Osteoblast (primary cell): ENCODE results near the gene LSMEM2. TPM values are rescaled to one million over a fixed set of nuclear protein-coding genes. Genes with fewer than 3 reads are reported as not detected.
"Not testable (repeated sequence)": the region's sequence is repeated elsewhere in the genome, so short reads cannot be mapped to it uniquely, and the experiment has no call there.

Experiments
- DNase-seq: peaks from one replicate; pipeline ENCODE4 v3.0.0; 2011; ENCODE audit warnings: low spot score, mixed read lengths; ENCODE audit not compliant: insufficient read length; ENCODE audit errors: missing footprints
- H2AFZ ChIP-seq: 2 replicates; pipeline ENCODE4 v1.6.0; 2011; ENCODE audit warnings: mild to moderate bottlenecking, low read length
- H3K27ac ChIP-seq: 2 replicates; pipeline ENCODE4 v1.5.1; 2011; ENCODE audit warnings: mild to moderate bottlenecking, low read depth, low read length, moderate library complexity
- H3K27me3 ChIP-seq: 2 replicates; pipeline ENCODE4 v1.6.0; 2012; ENCODE audit warnings: mild to moderate bottlenecking, control low read depth, inconsistent platforms, low read length, moderate library complexity; ENCODE audit not compliant: insufficient read depth
- H3K36me3 ChIP-seq: 2 replicates; pipeline ENCODE4 v1.5.1; 2011; ENCODE audit warnings: mild to moderate bottlenecking, low read length, control low read depth, moderate library complexity; ENCODE audit not compliant: insufficient read depth
- H3K4me1 ChIP-seq: 2 replicates; pipeline ENCODE4 v1.5.1; 2011; ENCODE audit warnings: mild to moderate bottlenecking, low read length, control low read depth, moderate library complexity; ENCODE audit not compliant: insufficient read depth
- H3K4me2 ChIP-seq: 2 replicates; pipeline ENCODE4 v1.6.0; 2011; ENCODE audit warnings: mild to moderate bottlenecking, low read length; ENCODE audit not compliant: insufficient read depth
- H3K4me3 ChIP-seq: fragments of 200-600 bp; sonication (generic); 3 replicates; pipeline ENCODE4 v1.5.1; 2012; ENCODE audit warnings: mild to moderate bottlenecking, low read length, inconsistent platforms; ENCODE audit not compliant: insufficient read depth
- H3K79me2 ChIP-seq: 2 replicates; pipeline ENCODE4 v1.6.0; 2012; ENCODE audit warnings: mild to moderate bottlenecking, low read length, control low read depth, inconsistent platforms; ENCODE audit not compliant: insufficient read depth
- H3K9me3 ChIP-seq: 2 replicates; pipeline ENCODE4 v1.5.1; 2011; ENCODE audit warnings: low read depth, low read length, control low read depth
- H4K20me1 ChIP-seq: 2 replicates; pipeline ENCODE4 v1.6.0; 2012; ENCODE audit warnings: mild to moderate bottlenecking, low read length, control low read depth; ENCODE audit not compliant: insufficient read depth
- CTCF ChIP-seq: IDR thresholded peaks from 2 replicates; pipeline ENCODE4 v1.5.1; 2011; ENCODE audit warnings: mild to moderate bottlenecking, low read depth, low read length, moderate library complexity; ENCODE audit errors: extremely low read depth
- total RNA-seq: library from RNA; depleted of rRNA; stranded (reverse); fragments of >200 nt; gene quantifications from 2 replicates; pipeline ENCODE4 v1.2.3, GENCODE V29; 2012

LSMEM2 gene
- total RNA-seq, 1 donor, result not detected

- Histone ChIP-seq H3K4me3 (no peak overlapping the region), H3K79me2 (peaks cover 33% of the 10 kb centered on the region), H3K9me3 (no peaks in the 10 kb centered on the region), H3K36me3 (peaks cover 45% of the 10 kb centered on the region), H4K20me1 (peaks cover 23% of the 10 kb centered on the region), H3K4me1 (peaks cover 29% of the 10 kb centered on the region), H3K27me3 (no peaks in the 10 kb centered on the region), H3K4me2 (peak overlapping the region; percentile 85), H3K27ac (peak overlapping the region; percentile 65), H2AFZ (no peak overlapping the region)
- DNase-seq, result peak; percentile 88
- TF ChIP-seq CTCF, result no peak
Observed at GRCh38 chr3:50259432-50260026, 19.4 kb upstream of the LSMEM2 start.

GRCh38 chr3:50260027-50260941, 18.6 kb upstream of the LSMEM2 start:
- no peaks in the 10 kb centered on the region for H3K9me3 ChIP-seq
- H3K4me3 ChIP-seq, result peak overlapping the region; percentile 66
- peak overlapping the region; percentile 85 for H3K4me2 ChIP-seq
- peaks cover 39% of the 10 kb centered on the region for H3K36me3 ChIP-seq
- peaks cover 25% of the 10 kb centered on the region for H3K79me2 ChIP-seq
- no peaks in the 10 kb centered on the region for H3K27me3 ChIP-seq
- peaks cover 29% of the 10 kb centered on the region for H3K4me1 ChIP-seq
- H2AFZ ChIP-seq, result no peak overlapping the region
- peak; percentile 100 for DNase-seq
- peaks cover 16% of the 10 kb centered on the region for H4K20me1 ChIP-seq
- peak; percentile 75 for TF ChIP-seq CTCF
- H3K27ac ChIP-seq, result peak overlapping the region; percentile 65

- Histone ChIP-seq H3K4me2 (peak overlapping the region; percentile 85), H4K20me1 (peaks cover 13% of the 10 kb centered on the region), H3K9me3 (no peaks in the 10 kb centered on the region), H3K27me3 (no peaks in the 10 kb centered on the region), H3K27ac (peak overlapping the region; percentile 65), H3K36me3 (peaks cover 35% of the 10 kb centered on the region), H2AFZ (no peak overlapping the region), H3K79me2 (peaks cover 21% of the 10 kb centered on the region), H3K4me3 (peak overlapping the region; percentile 66), H3K4me1 (peaks cover 30% of the 10 kb centered on the region)
- DNase-seq, result peak; percentile 88
- TF ChIP-seq CTCF, result no peak
Observed at GRCh38 chr3:50260942-50261441, 17.9 kb upstream of the LSMEM2 start.

- Histone ChIP-seq H3K9me3 (no peaks in the 10 kb centered on the region), H3K4me1 (peaks cover 30% of the 10 kb centered on the region), H3K4me2 (peak overlapping the region; percentile 85), H3K27ac (no peak overlapping the region), H3K36me3 (peaks cover 30% of the 10 kb centered on the region), H4K20me1 (peaks cover 8% of the 10 kb centered on the region), H3K79me2 (peaks cover 16% of the 10 kb centered on the region), H2AFZ (no peak overlapping the region), H3K27me3 (no peaks in the 10 kb centered on the region), H3K4me3 (no peak overlapping the region)
- TF ChIP-seq CTCF, result no peak
- no peak for DNase-seq
Observed at GRCh38 chr3:50261505-50261904, 17.4 kb upstream of the LSMEM2 start.

- not testable (repeated sequence) for H3K27me3 ChIP-seq, H3K79me2 ChIP-seq, H3K4me2 ChIP-seq, H3K9me3 ChIP-seq, H4K20me1 ChIP-seq, H2AFZ ChIP-seq, DNase-seq, H3K27ac ChIP-seq, H3K4me3 ChIP-seq
- peaks cover 30% of the 10 kb centered on the region for H3K4me1 ChIP-seq
- peaks cover 23% of the 10 kb centered on the region for H3K36me3 ChIP-seq
Observed at GRCh38 chr3:50262200-50262599, 16.7 kb upstream of the LSMEM2 start.
